ENCODE results near the gene GNA12.
A peak's percentile ranks its signal among the peaks of the same experiment; 100 is the strongest.

Gene GNA12

DNA sequence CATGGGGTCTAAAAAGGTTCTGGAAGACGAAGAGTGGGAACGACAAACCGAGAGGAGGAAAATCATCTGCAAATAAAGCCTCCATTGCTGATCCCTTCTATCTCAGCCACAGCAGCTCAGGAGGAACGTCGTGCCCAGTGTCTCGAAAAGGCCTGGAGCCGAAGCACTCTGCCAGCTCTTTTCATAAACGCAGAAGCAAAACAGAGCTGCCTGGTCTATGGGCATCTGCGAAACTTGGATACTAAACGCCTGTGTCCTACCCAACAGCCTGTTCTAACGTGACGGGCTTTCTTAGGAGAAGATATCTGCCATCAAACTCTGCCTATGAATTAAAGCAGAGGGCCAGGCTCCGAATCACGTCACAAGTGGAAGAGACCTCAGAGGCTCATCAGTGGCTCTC, 68.7 kb downstream of the GNA12 start:
- no peak for DNase-seq (ENCODE audit: low read depth, low spot score)
- Histone ChIP-seq H3K27ac (no peak overlapping the region), H3K9ac (ENCODE audit: insufficient read length) (no peak overlapping the region), H3K4me3 (no peak overlapping the region), H3K9me3 (ENCODE audit: low read depth, low read length) (no peaks in the 10 kb centered on the region), H3K36me3 (ENCODE audit: insufficient read depth, low read length) (peaks cover 22% of the 10 kb centered on the region)
- TF ChIP-seq POLR2AphosphoS5 (IDR thresholded peaks at IDR 0.05; ENCODE audit: borderline replicate concordance, low read depth, low read length) (no peak), FOXP2 (optimal IDR thresholded peaks at IDR 0.05; ENCODE audit: control extremely low read depth, extremely low read length, insufficient read depth) (no peak), EZH2 (IDR thresholded peaks at IDR 0.05) (no peak)

- H3K36me3 ChIP-seq (ENCODE audit: insufficient read depth, low read length) = peaks cover 22% of the 10 kb centered on the region
- H3K9ac ChIP-seq (ENCODE audit: insufficient read length) = no peak overlapping the region
- H3K9me3 ChIP-seq (ENCODE audit: low read depth, low read length) = no peaks in the 10 kb centered on the region
- H3K27ac ChIP-seq = no peak overlapping the region
- no peak overlapping the region for H3K4me3 ChIP-seq
- DNase-seq (ENCODE audit: low read depth, low spot score) = no peak
- TF ChIP-seq EZH2 (IDR thresholded peaks at IDR 0.05) (no peak), FOXP2 (optimal IDR thresholded peaks at IDR 0.05; ENCODE audit: control extremely low read depth, extremely low read length, insufficient read depth) (no peak), POLR2AphosphoS5 (IDR thresholded peaks at IDR 0.05; ENCODE audit: borderline replicate concordance, low read depth, low read length) (no peak)
These were observed 69.2 kb downstream of the GNA12 start for GRCh38 chr7:2774935-2775334.

- Histone ChIP-seq H3K36me3 (ENCODE audit: insufficient read depth, low read length) (peaks cover 22% of the 10 kb centered on the region), H3K9ac (ENCODE audit: insufficient read length) (no peak overlapping the region), H3K4me3 (no peak overlapping the region), H3K9me3 (ENCODE audit: low read depth, low read length) (no peaks in the 10 kb centered on the region), H3K27ac (no peak overlapping the region)
- TF ChIP-seq POLR2AphosphoS5 (IDR thresholded peaks at IDR 0.05; ENCODE audit: borderline replicate concordance, low read depth, low read length) = no peak
- TF ChIP-seq FOXP2 (optimal IDR thresholded peaks at IDR 0.05; ENCODE audit: control extremely low read depth, extremely low read length, insufficient read depth) = no peak
- no peak for TF ChIP-seq EZH2 (IDR thresholded peaks at IDR 0.05)
- no peak for DNase-seq (ENCODE audit: low read depth, low spot score)
These were observed 69.8 kb downstream of the GNA12 start for GRCh38 chr7:2774280-2774679.

- no peaks in the 10 kb centered on the region for H3K9me3 ChIP-seq (ENCODE audit: low read depth, low read length)
- H3K36me3 ChIP-seq (ENCODE audit: insufficient read depth, low read length) = peaks cover 22% of the 10 kb centered on the region
- H3K4me3 ChIP-seq = no peak overlapping the region
- H3K27ac ChIP-seq = no peak overlapping the region
- TF ChIP-seq EZH2 (IDR thresholded peaks at IDR 0.05) (no peak), POLR2AphosphoS5 (IDR thresholded peaks at IDR 0.05; ENCODE audit: borderline replicate concordance, low read depth, low read length) (no peak), FOXP2 (optimal IDR thresholded peaks at IDR 0.05; ENCODE audit: control extremely low read depth, extremely low read length, insufficient read depth) (no peak)
- no peak overlapping the region for H3K9ac ChIP-seq (ENCODE audit: insufficient read length)
- no peak for DNase-seq (ENCODE audit: low read depth, low spot score)
These were observed 70.5 kb downstream of the GNA12 start for GRCh38 chr7:2773608-2774007.

DNA sequence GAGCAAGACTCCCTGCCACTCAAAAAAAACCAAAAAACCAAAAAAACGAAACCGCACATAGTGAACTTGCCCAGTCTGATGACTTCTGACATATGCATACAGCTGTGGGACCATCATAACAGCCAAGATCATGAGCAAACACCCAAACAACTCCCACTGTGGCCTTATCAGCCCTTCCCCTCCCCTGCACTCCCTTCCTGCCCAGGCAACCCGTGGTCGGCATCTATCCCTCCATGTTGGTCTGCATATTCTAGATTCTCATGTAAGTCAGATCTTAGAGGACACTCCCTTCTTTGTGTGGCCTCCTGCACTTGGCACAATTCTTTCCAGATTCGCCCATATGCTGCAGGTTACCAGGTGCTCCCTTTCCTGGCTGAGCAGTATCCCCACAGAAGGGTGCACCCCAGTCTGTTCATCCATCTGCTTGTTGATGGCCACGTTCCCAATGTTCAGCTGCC, 72.8 kb downstream of the GNA12 start:
- Histone ChIP-seq H3K4me3 (no peak overlapping the region), H3K9ac (ENCODE audit: insufficient read length) (no peak overlapping the region), H3K27ac (no peak overlapping the region), H3K36me3 (ENCODE audit: insufficient read depth, low read length) (peaks cover 10% of the 10 kb centered on the region; the same call in 1 of the 2 replicates), H3K9me3 (ENCODE audit: low read depth, low read length) (no peaks in the 10 kb centered on the region)
- no peak for DNase-seq (ENCODE audit: low read depth, low spot score)
- TF ChIP-seq POLR2AphosphoS5 (IDR thresholded peaks at IDR 0.05; ENCODE audit: borderline replicate concordance, low read depth, low read length) (no peak), FOXP2 (optimal IDR thresholded peaks at IDR 0.05; ENCODE audit: control extremely low read depth, extremely low read length, insufficient read depth) (no peak), EZH2 (IDR thresholded peaks at IDR 0.05) (no peak)

GRCh38 chr7:2764621-2765020, 79.5 kb downstream of the GNA12 start:
- no peak overlapping the region for H3K9ac ChIP-seq (ENCODE audit: insufficient read length)

DNA sequence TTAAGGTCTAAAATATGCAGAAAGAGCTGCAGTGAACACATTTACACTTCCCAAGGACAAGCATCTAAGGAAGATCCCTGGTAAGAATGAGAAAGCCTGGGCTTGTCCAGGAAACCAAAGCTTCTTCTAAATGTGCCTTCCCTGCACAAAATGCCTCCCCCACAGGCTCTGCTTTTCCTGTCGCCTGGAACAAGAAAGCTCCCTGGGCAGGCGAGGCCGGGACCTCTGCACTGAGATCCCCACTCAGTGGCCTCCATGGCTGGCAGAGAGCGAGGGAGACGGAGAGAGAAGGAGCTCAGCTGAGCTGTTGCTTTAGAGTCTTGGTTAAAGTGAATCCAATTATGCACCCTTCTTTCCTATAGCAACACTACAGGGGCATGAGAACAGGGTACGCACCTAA, 80.5 kb downstream of the GNA12 start:
- H3K9ac ChIP-seq (ENCODE audit: insufficient read length) = no peak overlapping the region
- DNase-seq (ENCODE audit: low read depth, low spot score) = no peak
- no peak overlapping the region for H3K4me3 ChIP-seq
- H3K36me3 ChIP-seq (ENCODE audit: insufficient read depth, low read length) = no peaks in the 10 kb centered on the region
- no peak for TF ChIP-seq POLR2AphosphoS5 (IDR thresholded peaks at IDR 0.05; ENCODE audit: borderline replicate concordance, low read depth, low read length)
- no peak for TF ChIP-seq FOXP2 (optimal IDR thresholded peaks at IDR 0.05; ENCODE audit: control extremely low read depth, extremely low read length, insufficient read depth)
- no peak for TF ChIP-seq EZH2 (IDR thresholded peaks at IDR 0.05)
- H3K27ac ChIP-seq = peak overlapping the region; percentile 26
- no peaks in the 10 kb centered on the region for H3K9me3 ChIP-seq (ENCODE audit: low read depth, low read length)

More at GRCh38 chr7:2764621-2765020, 79.5 kb downstream of the GNA12 start:
- Histone ChIP-seq H3K9me3 (ENCODE audit: low read depth, low read length) (no peaks in the 10 kb centered on the region), H3K36me3 (ENCODE audit: insufficient read depth, low read length) (no peaks in the 10 kb centered on the region), H3K4me3 (no peak overlapping the region), H3K27ac (no peak overlapping the region)
- no peak for DNase-seq (ENCODE audit: low read depth, low spot score)
- no peak for TF ChIP-seq EZH2 (IDR thresholded peaks at IDR 0.05)
- no peak for TF ChIP-seq POLR2AphosphoS5 (IDR thresholded peaks at IDR 0.05; ENCODE audit: borderline replicate concordance, low read depth, low read length)
- TF ChIP-seq FOXP2 (optimal IDR thresholded peaks at IDR 0.05; ENCODE audit: control extremely low read depth, extremely low read length, insufficient read depth) = no peak

DNA sequence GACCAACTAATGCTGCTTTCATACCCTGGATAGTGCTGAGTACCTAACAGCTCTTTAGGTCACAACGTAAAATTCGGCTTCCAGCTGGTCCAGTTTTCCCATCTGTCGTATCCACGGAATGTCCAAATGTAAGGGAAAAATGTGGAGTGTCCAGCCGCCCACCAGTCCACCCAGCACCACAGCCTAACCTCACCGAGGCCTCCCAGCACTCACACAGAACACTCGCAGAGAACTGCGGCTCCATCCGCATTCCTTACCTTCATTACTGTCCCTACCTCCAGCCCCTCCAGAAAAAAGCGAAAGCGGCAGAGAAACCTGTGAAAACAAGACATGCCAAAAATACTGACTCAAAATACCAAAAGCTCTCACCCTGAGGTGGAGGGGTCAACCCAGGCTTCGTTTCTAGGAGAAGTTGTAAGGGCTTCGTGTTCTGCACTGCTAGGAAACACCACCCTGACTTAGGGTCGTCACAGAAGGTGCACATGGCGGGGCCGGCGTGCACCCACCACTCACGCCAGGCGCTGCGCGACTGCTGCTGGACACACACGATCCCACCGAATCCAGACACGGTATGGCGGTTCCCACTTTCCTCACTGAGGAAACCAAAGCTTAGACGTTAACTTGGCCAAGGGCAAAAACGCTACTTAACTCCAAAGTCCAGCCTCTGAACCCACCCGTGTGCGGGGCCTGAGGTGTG, 82.2 kb downstream of the GNA12 start:
- Histone ChIP-seq H3K9me3 (ENCODE audit: low read depth, low read length) (no peaks in the 10 kb centered on the region), H3K4me3 (no peak overlapping the region), H3K36me3 (ENCODE audit: insufficient read depth, low read length) (no peaks in the 10 kb centered on the region), H3K9ac (ENCODE audit: insufficient read length) (no peak overlapping the region), H3K27ac (no peak overlapping the region)
- no peak for DNase-seq (ENCODE audit: low read depth, low spot score)
- no peak for TF ChIP-seq POLR2AphosphoS5 (IDR thresholded peaks at IDR 0.05; ENCODE audit: borderline replicate concordance, low read depth, low read length)
- TF ChIP-seq FOXP2 (optimal IDR thresholded peaks at IDR 0.05; ENCODE audit: control extremely low read depth, extremely low read length, insufficient read depth) = no peak
- TF ChIP-seq EZH2 (IDR thresholded peaks at IDR 0.05) = no peak

All from SK-N-MC (cell line).